H1 (cell line): ENCODE measurements around the gene RHOXF2. TPM values are rescaled to one million over a fixed set of nuclear protein-coding genes. Genes with fewer than 3 reads are reported as not detected.
A peak's percentile ranks its signal among the peaks of the same experiment; 100 is the strongest.

ENCODE experiments used
- BCL11A ChIP-seq, 2 experiments: IDR thresholded peaks; one replicate each; pipeline ENCODE4 v1.6.1; 2011; ENCODE audit warnings: low read depth in 2 of 2, low read length in 2 of 2, mild to moderate bottlenecking in 2 of 2
- BRCA1 ChIP-seq: IDR thresholded peaks from 2 replicates; pipeline ENCODE4 v1.6.1; 2012; ENCODE audit warnings: low read depth, low read length, improper control_type of control experiment
- CBX5 ChIP-seq: fragments of 300-800, 300-1000 bp; sonication (generic); IDR thresholded peaks from 2 replicates; pipeline ENCODE4 v1.7.1; 2016; ENCODE audit warnings: antibody characterized with exemption, low read length, low read depth
- CEBPB ChIP-seq: IDR thresholded peaks from 2 replicates; pipeline ENCODE4 v1.6.1; 2012; ENCODE audit warnings: low read depth, low read length
- CTCF ChIP-seq, 3 experiments: IDR thresholded peaks; 1 replicate in 2 of 3; 2 replicates in 1 of 3; pipeline versions ENCODE4 v1.5.1 to v1.6.1; 2011; ENCODE audit warnings: low read length in 3 of 3, mild to moderate bottlenecking in 3 of 3, inconsistent platforms in 2 of 3, low read depth in 1 of 3, moderate library complexity in 1 of 3; ENCODE audit not compliant: insufficient read depth in 1 of 3; ENCODE audit errors: control extremely low read depth in 1 of 3
- EGR1 ChIP-seq: IDR thresholded peaks from 2 replicates; pipeline ENCODE4 v1.6.1; 2011; ENCODE audit warnings: low read depth, low read length, borderline replicate concordance
- HDAC6 ChIP-seq: IDR thresholded peaks from one replicate; pipeline ENCODE4 v1.7.1; 2012; ENCODE audit warnings: low read depth, mild to moderate bottlenecking, inconsistent platforms, low read length, moderate library complexity
- JUND ChIP-seq: IDR thresholded peaks from 2 replicates; pipeline ENCODE4 v1.6.1; 2011; ENCODE audit warnings: mild to moderate bottlenecking, improper control_type of control experiment, low read length
- KDM4A ChIP-seq: IDR thresholded peaks from one replicate; pipeline ENCODE4 v1.7.1; 2012; ENCODE audit warnings: low read depth, mild to moderate bottlenecking, moderate library complexity, low read length, inconsistent platforms; ENCODE audit not compliant: severe bottlenecking
- NANOG ChIP-seq: IDR thresholded peaks from 2 replicates; pipeline ENCODE4 v1.6.1; 2011; ENCODE audit warnings: low read length, low read depth, mild to moderate bottlenecking, inconsistent platforms; ENCODE audit not compliant: insufficient read depth, poor library complexity, severe bottlenecking
- NRF1 ChIP-seq: IDR thresholded peaks from 2 replicates; pipeline ENCODE4 v1.6.1; 2011; ENCODE audit warnings: mild to moderate bottlenecking, low read depth, low read length, improper control_type of control experiment
- PHF8 ChIP-seq: fragments of 200-600 bp; sonication (generic); conservative IDR thresholded peaks from 2 replicates; pipeline ENCODE4 v1.7.1; 2012; ENCODE audit warnings: low read depth, mild to moderate bottlenecking, inconsistent platforms, low read length, moderate library complexity
- POLR2A ChIP-seq, 2 experiments: IDR thresholded peaks; 1 replicate in 1 of 2; 2 replicates in 1 of 2; pipeline ENCODE4 v1.6.1; 2011; ENCODE audit warnings: low read depth in 2 of 2, low read length in 2 of 2, mild to moderate bottlenecking in 2 of 2; ENCODE audit errors: control extremely low read depth in 1 of 2
- POLR2AphosphoS5 ChIP-seq: IDR thresholded peaks from 2 replicates; pipeline ENCODE4 v1.6.1; 2011; ENCODE audit warnings: low read depth, low read length
- RAD21 ChIP-seq, 2 experiments: IDR thresholded peaks in 1 of 2; conservative IDR thresholded peaks in 1 of 2; 2 replicates each; pipeline ENCODE4 v1.6.1; 2011; ENCODE audit warnings: low read depth in 2 of 2, low read length in 2 of 2, improper control_type of control experiment in 1 of 2, inconsistent platforms in 1 of 2, mild to moderate bottlenecking in 1 of 2, moderate library complexity in 1 of 2
- RXRA ChIP-seq: IDR thresholded peaks from 2 replicates; pipeline ENCODE4 v1.6.1; 2011; ENCODE audit warnings: low read depth, mild to moderate bottlenecking, low read length, moderate library complexity; ENCODE audit not compliant: insufficient read depth
- SAP30 ChIP-seq: fragments of 300-600 bp; sonication (generic); IDR thresholded peaks from 2 replicates; pipeline ENCODE4 v1.7.1; 2012; ENCODE audit warnings: low read length, moderate library complexity, mild to moderate bottlenecking, inconsistent platforms; ENCODE audit not compliant: insufficient read depth, insufficient replicate concordance
- SIRT6 ChIP-seq: IDR thresholded peaks from one replicate; pipeline ENCODE4 v1.7.1; 2012; ENCODE audit warnings: low read length, inconsistent platforms
- SP2 ChIP-seq: IDR thresholded peaks from 2 replicates; pipeline ENCODE4 v1.6.1; 2012; ENCODE audit warnings: mild to moderate bottlenecking, low read length, inconsistent platforms
- SP4 ChIP-seq: IDR thresholded peaks from 2 replicates; pipeline ENCODE4 v1.6.1; 2012; ENCODE audit warnings: low read length, inconsistent platforms
- TCF12 ChIP-seq: IDR thresholded peaks from 2 replicates; pipeline ENCODE4 v1.6.1; 2011; ENCODE audit warnings: low read depth, mild to moderate bottlenecking, low read length
- YY1 ChIP-seq: IDR thresholded peaks from 2 replicates; pipeline ENCODE4 v1.6.1; 2011; ENCODE audit warnings: low read depth, mild to moderate bottlenecking, low read length
- polyA plus RNA-seq, 7 experiments: library from polyadenylated mRNA; depleted of rRNA in 3 of 7; stranded (reverse) in 5 of 7; unstranded in 2 of 7; fragments of >200 nt in 5 of 7; fragments of 200-250 nt in 2 of 7; gene quantifications; 1 replicate in 5 of 7; 2 replicates in 1 of 7; 4 replicates in 1 of 7; pipeline versions ENCODE4 v1.2.1 to v1.2.3, GENCODE V29; 2011 to 2013; ENCODE audit warnings: missing spikeins in 2 of 7, mixed read lengths in 2 of 7
- total RNA-seq: library from RNA; stranded (reverse); fragmentation: NEBNext Ultra II Directional; extraction: Animal tissue kit (Norgen Biotek cat#: 25700); gene quantifications from 2 replicates; pipeline ENCODE4 v1.2.1, GENCODE V29; 2021
- TF ChIP-seq, protein P1 (sequence below): IDR thresholded peaks from 2 replicates; pipeline ENCODE4 v1.6.1; 2012; ENCODE audit warnings: inconsistent platforms

Gene RHOXF2
- total and polyA plus RNA-seq, 2 of the 8 experiments (the other 6 are each of a cell fraction or from before 2014, with no cell fraction given), result not detected

DNA sequence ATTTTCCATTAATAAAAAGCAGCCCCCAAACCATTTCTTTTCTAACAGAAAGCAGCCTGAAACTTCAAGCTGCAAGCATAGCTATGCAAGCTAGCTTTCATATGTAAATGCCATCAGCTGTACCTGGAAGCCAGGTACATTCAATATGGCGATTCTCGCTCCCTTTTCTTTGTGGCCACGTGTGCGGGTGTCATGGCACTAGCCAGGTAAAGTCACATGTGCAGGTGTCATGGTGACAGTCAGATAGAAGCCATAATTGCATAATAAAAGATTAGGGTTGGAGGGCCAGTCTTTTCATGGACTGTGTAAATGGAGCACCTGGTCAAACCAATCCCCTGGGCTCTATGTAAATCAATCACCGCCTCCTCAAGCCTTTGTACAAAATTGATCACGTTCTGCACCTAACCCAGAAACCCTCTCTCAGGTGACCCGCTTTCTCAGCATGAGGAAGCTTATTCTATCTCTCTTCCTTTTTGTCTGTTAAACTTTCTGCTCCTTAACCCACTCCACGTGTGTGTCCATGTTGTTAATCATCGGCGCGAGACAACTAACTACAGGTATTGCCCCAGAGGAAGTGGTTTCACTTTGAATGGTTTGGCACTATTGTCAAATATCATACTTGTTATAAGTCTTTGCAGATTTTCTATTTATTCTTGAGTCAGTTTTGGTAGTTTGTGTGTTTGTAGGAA, 18.0 kb upstream of the RHOXF2 start (continued):
- TF ChIP-seq RAD21 (IDR thresholded peaks at IDR 0.05 in 1 of 2, conservative IDR thresholded peaks at IDR 0.05 in 1 of 2; ENCODE audit: low read depth in 2 of 2, low read length in 2 of 2) (no peak), CEBPB (0 out of 2 replicates have a peak, but pooled peaks have one; percentile 13), BCL11A (IDR thresholded peaks at IDR 0.05; ENCODE audit: low read depth in 2 of 2, low read length in 2 of 2) (no peak), CTCF (IDR thresholded peaks at IDR 0.05; ENCODE audit: control extremely low read depth in 1 of 3, insufficient read depth in 1 of 3, low read depth in 1 of 3, low read length in 3 of 3) (no peak), BRCA1 (no peak), SAP30 (peak; percentile 81), CBX5 (no peak), SIRT6 (no peak), PHF8 (no peak), SP2 (no peak), POLR2AphosphoS5 (no peak), JUND (no peak), HDAC6 (no peak), YY1 (peak; percentile 92), SP4 (no peak), TCF12 (no peak), NANOG (no peak), POLR2A (IDR thresholded peaks at IDR 0.05; ENCODE audit: control extremely low read depth in 1 of 2, low read depth in 2 of 2, low read length in 2 of 2) (no peak), KDM4A (no peak), NRF1 (no peak), EGR1 (0 out of 2 replicates have a peak, but pooled peaks have one; percentile 2), RXRA (no peak)
- TF ChIP-seq, protein P1, sequence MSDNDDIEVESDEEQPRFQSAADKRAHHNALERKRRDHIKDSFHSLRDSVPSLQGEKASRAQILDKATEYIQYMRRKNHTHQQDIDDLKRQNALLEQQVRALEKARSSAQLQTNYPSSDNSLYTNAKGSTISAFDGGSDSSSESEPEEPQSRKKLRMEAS, result peak; percentile 97
